GM12878 (cell line): ENCODE measurements around the gene ZMIZ2.
"Not testable (repeated sequence)": the region's sequence is repeated elsewhere in the genome, so short reads cannot be mapped to it uniquely, and the experiment has no call there.

Experiments used
- CEBPB ChIP-seq, 2 experiments: fragments of 150-350 bp in 1 of 2; IDR thresholded peaks; 2 replicates each; pipeline ENCODE4 v1.6.1; 2012 to 2014; ENCODE audit warnings: low read depth in 2 of 2, low read length in 2 of 2, borderline replicate concordance in 1 of 2, inconsistent platforms in 1 of 2
- IKZF1 ChIP-seq: fragments of 450-650 bp; conservative IDR thresholded peaks from 2 replicates; pipeline ENCODE4 v1.6.1; 2017; ENCODE audit warnings: antibody characterized with exemption, mild to moderate bottlenecking
- NR2F1 ChIP-seq: fragments of 450-650 bp; conservative IDR thresholded peaks from 2 replicates; pipeline ENCODE4 v1.6.1; 2017; ENCODE audit warnings: mild to moderate bottlenecking
- SIX5 ChIP-seq: IDR thresholded peaks from 2 replicates; pipeline ENCODE4 v1.6.1; 2011; ENCODE audit warnings: mild to moderate bottlenecking, low read depth, low read length, moderate library complexity; ENCODE audit not compliant: severe bottlenecking

DNA sequence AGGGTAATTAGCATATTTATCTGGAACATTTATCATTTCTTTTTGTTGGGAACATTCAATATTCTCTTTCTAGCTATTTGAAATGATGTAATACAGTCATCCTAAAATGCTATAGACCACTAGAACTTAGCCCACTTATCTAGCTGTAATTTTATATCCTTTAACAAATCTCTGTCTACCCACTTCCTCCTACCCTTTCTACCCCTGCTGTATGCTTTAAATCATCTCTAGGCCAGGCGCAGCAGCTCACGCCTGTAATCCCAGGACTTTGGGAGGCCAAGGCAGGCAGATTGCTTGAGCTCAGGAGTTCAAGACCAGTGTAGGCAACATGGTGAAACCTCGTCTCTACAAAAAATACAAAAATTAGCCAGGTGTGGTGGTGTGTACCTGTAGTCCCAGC is 25.8 kb downstream of the ZMIZ2 start:
- not testable (repeated sequence) for TF ChIP-seq CEBPB (IDR thresholded peaks at IDR 0.05; ENCODE audit: borderline replicate concordance in 1 of 2, low read depth in 2 of 2, low read length in 2 of 2); SIX5; NR2F1; IKZF1
